Stimulated activated CD4-positive, alpha-beta T cell treated with anti-CD3 and anti-CD28 coated beads, Interleukin-4, amount 100 ng/mL, for 24 hours (primary cell): ENCODE measurements around the gene CHGA.

ENCODE experiments used
- DNase-seq: peaks from one replicate; pipeline ENCODE4 v3.0.0-alpha.2; 2020

The CHGA gene

GRCh38 chr14:92906420-92906819 lies 16.5 kb upstream of the CHGA start:
- no peak for DNase-seq

- DNase-seq: no peak
Measured at GRCh38 chr14:92906823-92907222, 16.1 kb upstream of the CHGA start.

- no peak for DNase-seq
Measured at GRCh38 chr14:92907316-92907911, 15.5 kb upstream of the CHGA start.

DNA sequence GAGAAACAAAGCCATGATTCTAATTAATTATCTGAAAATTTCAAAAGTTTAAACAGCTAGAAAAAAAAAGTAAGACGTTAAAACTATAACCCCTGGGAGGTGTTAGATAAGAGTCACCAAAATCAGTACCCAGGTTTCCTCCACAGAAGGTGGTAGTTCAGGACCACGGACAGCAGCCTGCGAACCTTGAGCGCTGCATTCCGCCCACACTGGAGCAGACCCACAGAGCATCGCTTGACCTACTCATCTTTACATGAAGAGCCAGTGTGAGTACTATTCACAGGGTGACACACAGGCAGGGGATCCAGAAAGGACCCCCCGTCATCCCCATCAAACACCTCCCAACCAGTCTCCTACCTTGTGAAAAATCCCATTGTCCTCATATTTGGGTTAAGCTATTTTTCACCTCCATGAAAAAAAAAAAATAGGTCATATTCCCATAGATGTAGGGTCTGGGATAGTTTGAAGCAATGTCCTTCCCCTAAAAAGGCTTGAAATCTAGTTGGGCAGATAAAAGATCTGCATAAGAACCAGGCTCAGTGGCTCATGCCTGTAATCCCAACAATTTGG lies 8.8 kb upstream of the CHGA start:
- peak; percentile 38 for DNase-seq

DNA sequence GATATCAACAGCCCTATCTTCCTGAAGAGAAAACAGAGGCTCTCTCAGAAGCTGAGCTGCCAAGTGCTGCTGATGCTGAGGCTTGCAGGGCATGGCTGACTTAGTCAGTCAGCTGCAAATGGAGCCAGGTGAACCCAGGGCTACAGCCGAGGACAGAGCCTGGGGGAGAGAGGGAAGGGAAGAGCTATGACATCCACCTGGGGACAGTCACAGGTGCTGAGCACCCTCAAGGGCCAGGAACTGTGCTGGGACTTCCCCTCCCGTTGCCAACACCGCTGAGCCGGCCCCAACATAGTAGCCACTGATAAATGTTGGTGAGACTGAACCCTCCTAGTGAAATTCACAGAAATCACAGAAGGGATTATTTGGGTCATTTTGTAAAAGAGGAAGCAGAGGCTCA lies 6.7 kb upstream of the CHGA start:
- no peak for DNase-seq

GRCh38 chr14:92917041-92917940 lies 5.7 kb upstream of the CHGA start:
- DNase-seq: no peak

- DNase-seq: no peak
Measured at GRCh38 chr14:92917956-92918355, 5.0 kb upstream of the CHGA start.

- DNase-seq: no peak
Measured at GRCh38 chr14:92920001-92920400, 2.9 kb upstream of the CHGA start.

DNA sequence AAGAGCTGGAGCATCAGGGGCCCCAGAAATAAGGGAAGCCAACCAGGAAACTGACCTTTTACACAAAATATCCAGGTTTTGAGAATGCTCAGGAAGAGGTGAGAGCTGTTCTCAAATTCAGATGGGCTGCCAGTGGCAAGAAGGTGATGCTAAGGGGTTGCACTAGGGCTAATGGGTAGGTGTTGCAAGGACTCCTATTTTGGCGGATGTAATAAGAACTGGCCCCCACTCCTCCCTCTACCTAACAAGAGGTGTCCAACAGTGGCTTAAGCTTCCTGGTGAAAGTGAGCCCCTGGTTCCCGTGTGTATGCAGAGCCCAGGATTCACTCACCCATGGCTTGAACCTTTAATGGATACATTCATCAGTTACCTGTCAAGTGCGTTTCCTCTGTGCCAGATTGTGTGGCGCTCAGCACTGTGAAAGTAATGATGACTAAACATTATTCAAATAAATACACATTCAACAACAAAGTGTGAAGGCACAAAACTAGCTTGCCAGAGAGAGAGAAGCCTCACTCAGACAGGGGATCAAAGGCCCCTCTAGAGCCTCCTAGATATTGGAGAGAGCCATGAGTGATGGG lies 705 bp upstream of the CHGA start:
- no peak for DNase-seq

DNA sequence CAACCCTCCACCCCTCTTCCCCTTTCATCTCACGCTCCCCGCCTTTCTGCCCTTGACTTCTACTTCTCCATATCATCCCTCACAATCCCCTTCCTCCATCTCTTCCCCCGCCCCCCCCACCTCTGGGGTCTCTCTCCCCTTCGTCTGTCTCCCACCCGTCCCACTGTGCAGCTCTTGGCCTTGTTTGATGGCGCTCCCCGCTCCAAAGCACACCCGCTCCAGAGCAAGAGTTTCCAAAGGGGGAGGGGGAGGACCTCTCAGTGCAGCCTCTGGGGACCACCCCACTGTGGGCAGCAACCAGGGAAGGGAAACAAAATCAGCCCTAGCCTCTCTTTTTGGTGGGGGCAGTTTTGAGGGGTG lies 774 bp downstream of the CHGA start:
- no peak for DNase-seq

GRCh38 chr14:92924247-92924646 lies 1.3 kb downstream of the CHGA start:
- no peak for DNase-seq

DNA sequence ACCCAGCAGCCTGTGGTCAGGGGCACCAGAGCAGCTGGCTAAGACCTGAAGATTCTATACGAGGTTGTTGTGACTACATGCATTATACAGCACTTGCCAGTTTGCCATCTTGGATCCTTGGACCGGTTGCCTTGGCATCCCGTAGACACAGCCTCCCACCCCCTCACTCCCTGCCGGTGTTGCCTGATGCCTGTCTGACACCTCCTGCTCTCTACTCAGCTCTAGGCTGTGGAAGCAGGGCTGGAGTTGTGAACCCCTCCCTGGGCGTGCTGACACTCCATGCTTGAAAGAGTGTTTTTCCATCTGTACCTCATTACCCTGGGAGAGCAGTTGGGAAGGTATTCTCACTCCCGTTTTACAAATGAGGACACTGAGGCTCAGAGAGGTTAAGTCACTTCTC lies 2.5 kb downstream of the CHGA start:
- DNase-seq: no peak

GRCh38 chr14:92926180-92926845 lies 3.4 kb downstream of the CHGA start:
- DNase-seq: no peak

GRCh38 chr14:92926931-92927330 lies 4.0 kb downstream of the CHGA start:
- DNase-seq: no peak

DNA sequence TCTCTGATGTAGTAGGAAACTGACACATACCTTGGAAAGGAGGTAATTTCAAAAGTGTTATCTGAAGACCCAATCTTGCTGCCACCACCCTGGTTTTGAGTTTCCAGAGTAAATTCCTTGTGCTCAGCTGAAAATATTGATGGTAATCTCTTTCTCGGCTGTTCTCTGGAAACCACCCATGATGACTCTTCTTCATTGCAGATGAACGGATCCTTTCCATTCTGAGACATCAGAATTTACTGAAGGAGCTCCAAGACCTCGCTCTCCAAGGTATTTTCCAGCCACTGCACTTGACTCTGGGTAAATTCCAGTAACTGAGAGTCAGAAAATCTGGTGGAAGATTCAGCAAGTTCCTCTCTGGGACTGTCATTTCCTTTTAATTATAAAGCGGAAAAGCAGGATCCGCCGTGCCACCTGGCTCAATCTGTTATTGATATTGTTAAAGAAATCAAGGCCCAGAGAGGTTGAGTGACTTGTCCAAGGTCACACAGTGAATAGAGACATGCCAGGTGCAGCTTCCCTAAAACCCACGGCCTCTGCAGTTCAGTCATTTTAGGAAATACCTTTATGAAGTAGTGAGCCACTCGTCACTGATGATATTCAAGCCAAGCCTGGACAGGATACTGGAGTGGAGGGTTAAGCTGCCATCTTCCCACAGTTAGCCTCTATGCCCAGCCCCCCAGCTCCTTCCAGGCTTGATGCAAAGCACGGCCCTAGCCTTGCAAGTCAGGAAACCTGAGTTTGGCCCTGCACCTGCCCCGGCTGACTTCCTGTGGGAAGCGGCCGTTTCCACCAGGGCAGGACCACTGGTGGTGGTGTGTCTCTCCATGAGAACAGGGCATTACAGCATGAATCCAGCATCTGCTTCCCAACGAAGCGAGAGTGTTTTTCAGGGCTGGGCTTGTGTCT lies 4.7 kb downstream of the CHGA start:
- no peak for DNase-seq

DNA sequence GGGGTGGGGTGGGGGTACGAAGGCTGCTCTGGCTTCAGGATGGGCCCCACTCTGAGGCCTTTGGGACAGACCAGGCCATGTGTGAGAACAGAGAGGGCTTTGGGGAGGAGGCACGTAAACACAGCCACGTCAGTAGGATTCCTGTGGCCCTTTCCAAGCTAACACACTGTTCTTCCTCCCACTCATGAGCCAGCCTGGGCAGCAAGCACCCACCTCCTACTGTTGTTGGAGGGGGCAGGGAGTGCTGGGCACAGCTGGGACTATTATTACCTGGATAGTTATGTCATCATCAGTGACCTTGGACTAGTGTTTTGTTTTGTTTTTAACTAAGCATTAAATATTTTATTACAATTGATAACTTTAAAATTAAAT lies 5.3 kb downstream of the CHGA start:
- DNase-seq: no peak

GRCh38 chr14:92928961-92929688 lies 6.2 kb downstream of the CHGA start:
- no peak for DNase-seq

DNA sequence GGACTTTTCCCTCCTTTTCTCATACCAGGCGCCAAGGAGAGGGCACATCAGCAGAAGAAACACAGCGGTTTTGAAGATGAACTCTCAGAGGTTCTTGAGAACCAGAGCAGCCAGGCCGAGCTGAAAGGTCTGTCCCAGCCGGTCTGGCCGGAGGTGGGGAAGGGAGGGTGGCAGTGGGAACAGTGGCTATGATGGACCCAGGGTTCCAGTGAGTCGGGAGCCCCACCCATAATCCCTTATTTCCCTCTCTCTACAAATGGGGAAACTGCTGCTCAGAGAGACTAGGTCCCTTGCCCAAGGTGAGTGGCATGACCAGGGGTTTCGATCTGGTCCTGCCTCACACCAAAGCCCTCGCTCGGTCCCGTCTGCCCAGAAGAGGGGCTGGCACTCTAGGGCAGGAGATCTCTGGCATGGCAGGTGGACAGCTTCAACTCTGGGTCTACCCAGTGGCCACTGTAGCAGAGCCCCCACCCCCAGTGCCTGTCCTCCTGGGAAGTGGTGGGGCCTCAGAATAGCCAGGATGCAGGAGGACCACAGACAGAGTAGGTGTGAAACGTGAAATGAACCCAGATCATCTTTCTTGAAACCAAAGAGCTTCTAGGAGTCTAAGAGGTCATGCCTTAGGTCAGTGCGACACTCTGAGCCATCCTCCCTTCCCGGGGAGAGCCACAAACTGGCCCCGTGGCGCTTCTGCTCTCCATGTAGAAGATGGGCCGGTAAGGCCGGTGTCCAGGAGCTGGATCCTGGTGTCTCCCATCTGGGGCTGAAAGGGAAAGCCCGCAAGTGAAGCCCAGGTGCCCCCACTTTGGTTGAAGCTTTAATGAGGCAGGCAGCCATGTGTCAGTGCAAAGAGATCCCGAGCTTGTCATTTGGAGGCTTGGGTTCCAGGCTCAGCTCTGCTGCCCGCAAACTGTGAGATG lies 7.0 kb downstream of the CHGA start:
- DNase-seq: no peak

- no peak for DNase-seq
Measured at GRCh38 chr14:92930737-92931602, 8.0 kb downstream of the CHGA start.
